GM21367 (cell line): ENCODE results near the gene PIGK.
"Not testable (repeated sequence)": the region's sequence is repeated elsewhere in the genome, so short reads cannot be mapped to it uniquely, and the experiment has no call there.

ENCODE experiments used
- ATAC-seq: cut with Tn5 transposase; IDR thresholded peaks from one replicate; pipeline ENCODE4 v1.9.1; 2021; ENCODE audit not compliant: unreplicated experiment

The PIGK gene

GRCh38 chr1:77197351-77197750, 21.9 kb downstream of the PIGK start:
- ATAC-seq = no peak

- no peak for ATAC-seq
Observed at GRCh38 chr1:77193951-77194350, 25.3 kb downstream of the PIGK start.

GRCh38 chr1:77188770-77189169, 30.5 kb downstream of the PIGK start:
- no peak for ATAC-seq

GRCh38 chr1:77186907-77187306, 32.3 kb downstream of the PIGK start:
- ATAC-seq = not testable (repeated sequence)

- no peak for ATAC-seq
Observed at GRCh38 chr1:77182083-77182482, 37.1 kb downstream of the PIGK start.

- no peak for ATAC-seq
Observed at GRCh38 chr1:77179632-77180031, 39.6 kb downstream of the PIGK start.

- ATAC-seq = no peak
Observed at GRCh38 chr1:77175230-77175844, 43.9 kb downstream of the PIGK start.

GRCh38 chr1:77170687-77171086, 48.5 kb downstream of the PIGK start:
- ATAC-seq = no peak

GRCh38 chr1:77168358-77168757, 50.9 kb downstream of the PIGK start:
- no peak for ATAC-seq

- ATAC-seq = no peak
Observed at GRCh38 chr1:77164434-77164944, 54.7 kb downstream of the PIGK start.

- ATAC-seq = not testable (repeated sequence)
Observed at GRCh38 chr1:77159706-77160105, 59.5 kb downstream of the PIGK start.

GRCh38 chr1:77156214-77156613, 63.0 kb downstream of the PIGK start:
- no peak for ATAC-seq

GRCh38 chr1:77146270-77146669, 73.0 kb downstream of the PIGK start:
- ATAC-seq = no peak

- no peak for ATAC-seq
Observed at GRCh38 chr1:77143529-77144121, 75.6 kb downstream of the PIGK start.

GRCh38 chr1:77139389-77139788, 79.8 kb downstream of the PIGK start:
- ATAC-seq = no peak

GRCh38 chr1:77134359-77134758, 84.9 kb downstream of the PIGK start:
- ATAC-seq = no peak

GRCh38 chr1:77133731-77134358, 85.4 kb downstream of the PIGK start:
- ATAC-seq = no peak

- ATAC-seq = peak; percentile 68
Observed at GRCh38 chr1:77126307-77126706, 92.9 kb downstream of the PIGK start.

GRCh38 chr1:77121503-77121902, 97.7 kb downstream of the PIGK start:
- ATAC-seq = no peak

GRCh38 chr1:77120950-77121349, 98.3 kb downstream of the PIGK start:
- ATAC-seq = no peak

- ATAC-seq = no peak
Observed at GRCh38 chr1:77118712-77119111, 100.5 kb downstream of the PIGK start.

- no peak for ATAC-seq
Observed at GRCh38 chr1:77104672-77105071, 114.6 kb downstream of the PIGK start.
